GM19239 (cell line): ENCODE measurements around the gene MMP24.

Experiments
- DNase-seq: peaks from one replicate; pipeline ENCODE4 v3.0.0; 2011; ENCODE audit warnings: low spot score; ENCODE audit not compliant: insufficient read length
- FAIRE-seq: peaks from 2 replicates; lab custom pipeline; 2011; peaks lifted over from hg19 to GRCh38; lab: Jason Lieb, UNC

MMP24 gene

GRCh38 chr20:35275741-35276251 is 49.3 kb downstream of the MMP24 start:
- FAIRE-seq = no peak
- DNase-seq = no peak

DNA sequence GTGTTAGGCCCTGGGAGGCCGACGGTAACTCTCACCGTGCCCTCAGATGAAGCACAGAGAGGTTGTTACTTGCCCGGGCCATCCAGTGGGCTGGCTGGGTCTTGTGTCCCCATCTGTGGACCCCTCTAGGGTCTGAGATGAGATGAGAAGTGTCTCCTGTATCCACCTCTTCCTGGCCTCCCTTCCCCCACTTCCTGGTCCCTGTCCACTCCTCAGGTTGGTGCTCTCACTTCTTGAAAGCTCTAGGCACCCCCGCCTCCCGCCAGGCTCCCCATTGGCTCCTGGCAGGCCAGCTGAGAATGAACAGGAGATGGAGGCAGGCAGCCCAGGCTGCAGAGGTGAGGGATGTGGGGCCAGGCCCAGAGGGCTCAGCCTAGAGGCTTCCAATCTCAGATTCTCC is 49.9 kb downstream of the MMP24 start:
- no peak for DNase-seq
- FAIRE-seq = no peak

DNA sequence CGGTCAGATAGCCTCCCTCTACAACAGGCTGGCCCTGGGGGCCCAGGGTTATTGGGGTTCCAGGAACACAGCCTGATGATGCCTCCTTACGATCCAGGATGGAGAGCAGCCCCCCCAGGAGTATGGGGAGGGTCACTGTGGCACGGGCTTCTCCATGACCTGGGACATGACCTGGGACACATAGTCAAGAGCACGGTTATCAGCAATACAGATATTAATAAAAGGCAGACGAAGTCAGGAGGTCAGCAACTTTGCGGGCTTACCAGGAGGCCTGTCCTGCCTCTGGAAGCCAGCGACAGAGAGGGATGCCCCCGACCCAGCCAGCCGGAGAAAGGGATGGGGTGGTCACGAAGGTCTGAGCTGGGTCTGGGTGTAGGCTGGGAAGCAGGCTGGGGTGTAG is 50.6 kb downstream of the MMP24 start:
- FAIRE-seq (no peak), DNase-seq (no peak)

- peak; percentile 92 for DNase-seq
- peak; percentile 86 for FAIRE-seq
Observed at GRCh38 chr20:35277531-35278395, 51.3 kb downstream of the MMP24 start, which contains the start of gene MMP24OS. MMP24OS (minus strand) TSS chr20:35278122; CDS start chr20:35277929, 193 bp downstream.

DNA sequence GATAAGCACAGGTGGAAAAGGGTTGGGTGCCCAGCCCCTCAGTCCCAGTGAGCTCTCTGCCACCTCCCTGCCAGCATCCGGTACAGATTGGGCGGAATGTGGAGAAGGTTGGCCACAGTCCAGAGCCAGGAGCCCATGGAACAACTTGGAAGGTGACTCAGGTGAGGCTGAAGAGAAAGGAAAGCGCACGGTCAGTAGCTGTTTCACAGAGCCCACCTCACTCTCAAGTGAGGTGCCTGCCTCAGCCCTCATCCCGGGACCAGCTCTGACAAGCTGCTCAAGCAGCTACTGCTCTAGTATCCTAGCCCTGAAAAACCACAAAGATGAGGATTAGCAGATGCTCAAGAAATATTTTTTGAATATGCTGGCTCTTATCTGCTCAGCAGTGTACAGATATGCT is 52.5 kb downstream of the MMP24 start:
- DNase-seq = no peak
- no peak for FAIRE-seq

- FAIRE-seq = no peak
Observed at GRCh38 chr20:35279533-35280174, 53.2 kb downstream of the MMP24 start.

GRCh38 chr20:35280523-35280922 is 54.0 kb downstream of the MMP24 start:
- FAIRE-seq = no peak
- no peak for DNase-seq

More at GRCh38 chr20:35279533-35280174, 53.2 kb downstream of the MMP24 start:
- no peak for DNase-seq

- FAIRE-seq (no peak), DNase-seq (no peak)
Observed at GRCh38 chr20:35281506-35282101, 55.1 kb downstream of the MMP24 start.

- FAIRE-seq (no peak), DNase-seq (no peak)
Observed at GRCh38 chr20:35283441-35284266, 57.2 kb downstream of the MMP24 start.

DNA sequence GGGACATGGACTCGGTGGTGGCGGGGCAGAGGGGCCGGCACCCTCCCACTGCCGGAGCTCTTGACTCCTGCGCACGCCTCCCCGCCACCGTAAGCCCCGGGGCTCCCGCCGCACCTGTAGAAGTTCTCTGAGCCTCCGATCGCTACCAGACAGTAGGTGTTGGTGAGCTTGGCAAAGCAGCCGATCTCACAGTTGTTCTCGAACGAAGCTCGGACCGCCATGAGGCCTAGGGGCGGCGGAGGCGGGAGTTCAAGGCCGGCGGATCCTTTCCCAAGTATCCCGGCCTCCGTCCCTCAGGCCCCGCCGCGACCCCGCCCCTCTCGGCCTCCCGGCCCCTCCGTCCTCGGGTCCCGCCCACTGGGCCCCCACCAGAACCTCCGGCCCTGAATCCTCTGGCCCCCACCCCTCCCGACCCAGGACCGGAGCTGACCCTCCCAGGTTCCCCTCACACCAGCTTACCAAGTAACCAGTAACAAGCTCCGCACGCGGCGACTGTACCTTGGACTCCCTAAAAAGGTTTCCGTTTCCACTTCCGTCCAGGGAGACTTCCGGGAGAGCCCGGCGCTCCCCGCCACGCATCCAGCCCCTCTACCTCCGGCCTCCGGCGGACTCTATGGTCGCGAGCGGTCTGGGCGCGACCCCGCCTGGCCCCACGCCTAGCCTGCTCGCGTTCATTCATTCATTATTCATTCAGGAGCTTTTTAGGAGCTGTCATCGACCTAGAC is 57.9 kb downstream of the MMP24 start, which contains the start of gene EIF6:
Gene EIF6 (minus strand): TSS at position 506 of the 725 bp plus-strand sequence. CDS start 285 bp downstream, at position 221.
- DNase-seq (peak; percentile 97), FAIRE-seq (peak; percentile 79)

DNA sequence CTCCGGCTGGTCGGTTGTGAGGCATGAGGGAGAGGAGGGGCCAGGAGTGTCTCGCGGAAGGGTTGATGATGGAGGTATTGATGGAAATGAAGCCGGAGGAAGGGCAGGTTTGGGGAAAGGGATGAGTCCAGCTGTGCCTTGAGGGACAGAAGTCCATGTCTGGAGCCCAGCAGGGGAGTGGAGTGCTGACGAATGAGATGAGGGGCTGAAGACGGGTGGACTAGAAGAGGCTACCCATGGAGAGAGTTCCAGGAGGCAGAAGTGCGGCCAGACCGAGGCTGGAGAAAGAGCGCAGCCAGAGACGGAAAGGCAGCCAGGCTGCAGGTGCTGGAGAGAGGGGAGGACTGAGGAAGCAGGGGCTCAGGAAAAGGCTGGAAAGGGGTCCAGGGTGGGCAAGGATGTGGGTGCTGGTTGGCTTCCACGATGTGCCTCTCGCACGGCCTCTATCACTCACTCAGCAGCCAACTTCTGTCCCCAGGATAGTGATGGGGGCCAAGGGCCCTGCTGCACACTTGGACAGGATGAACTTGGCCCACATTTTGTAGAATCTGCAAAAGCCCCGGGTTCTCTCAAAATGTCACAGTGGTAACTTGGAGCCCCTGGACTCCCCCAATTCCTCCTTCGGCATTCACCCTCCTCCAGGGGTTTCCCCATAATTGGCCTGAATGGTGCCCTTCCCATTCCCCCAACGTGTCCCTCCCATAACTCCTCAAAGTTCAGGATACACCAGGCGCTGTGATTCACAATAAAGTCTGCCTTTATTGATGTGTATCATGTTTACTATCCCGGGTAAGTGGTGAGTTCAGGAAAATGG is 58.7 kb downstream of the MMP24 start:
- FAIRE-seq (no peak), DNase-seq (no peak)

DNA sequence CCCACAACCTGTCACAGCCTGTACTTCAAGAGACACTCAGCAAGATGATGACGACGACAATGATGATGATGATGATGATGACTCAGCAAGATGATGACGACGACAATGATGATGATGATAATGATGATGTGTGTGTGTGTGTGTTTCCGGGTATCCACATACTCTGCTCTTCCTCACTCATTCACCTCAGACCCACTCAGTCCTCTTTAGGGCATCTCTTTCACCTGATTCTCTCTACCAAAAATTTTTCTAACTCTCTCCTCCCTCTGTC is 59.3 kb downstream of the MMP24 start:
- DNase-seq = no peak
- peak; percentile 23 for FAIRE-seq

GRCh38 chr20:35286077-35286898 is 59.8 kb downstream of the MMP24 start:
- no peak for DNase-seq
- FAIRE-seq = no peak

GRCh38 chr20:35286899-35287508 is 60.5 kb downstream of the MMP24 start:
- DNase-seq = no peak
- FAIRE-seq = no peak

DNA sequence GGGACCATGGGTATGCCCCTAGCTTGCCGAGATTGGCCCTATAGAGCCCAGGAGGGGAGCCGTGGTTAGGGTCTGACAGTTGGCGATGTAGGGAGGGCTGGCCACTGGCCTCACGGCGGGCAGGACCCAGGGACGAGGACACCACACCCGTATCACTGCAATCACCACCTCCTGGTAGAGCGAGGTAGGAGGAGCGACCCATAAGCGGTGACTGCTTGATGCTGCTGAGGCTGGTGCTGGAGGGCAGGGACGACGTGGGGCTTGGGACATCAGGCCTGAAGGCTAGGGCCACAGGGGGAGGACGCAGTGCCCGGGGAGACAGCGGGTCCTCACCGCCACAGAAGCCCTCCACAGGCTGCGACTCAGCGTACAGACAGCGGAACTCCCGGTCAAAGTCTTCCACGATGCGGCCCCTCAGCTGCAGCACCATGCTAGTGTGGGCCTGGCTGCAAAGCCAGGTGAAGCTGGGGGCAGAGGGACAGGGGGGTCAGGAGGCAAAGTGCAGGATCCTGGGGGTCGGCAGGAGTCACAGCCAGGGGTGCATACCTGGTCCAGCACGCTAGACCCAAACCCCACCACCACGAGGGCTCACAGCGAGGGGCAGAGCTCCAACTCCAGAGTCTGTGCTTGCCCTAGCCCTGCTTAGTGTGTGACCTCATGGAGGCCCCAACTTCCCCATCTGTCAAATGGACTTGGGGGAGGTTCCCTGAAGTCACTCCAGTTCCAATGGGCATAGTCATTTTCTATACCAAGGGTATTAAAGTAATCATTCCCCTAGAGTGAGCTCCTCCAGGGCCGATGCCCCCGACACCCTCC is 61.2 kb downstream of the MMP24 start:
- no peak for FAIRE-seq

GRCh38 chr20:35288325-35289060 is 62.0 kb downstream of the MMP24 start:
- FAIRE-seq (no peak), DNase-seq (no peak)

More for the DNA sequence above, 61.2 kb downstream of the MMP24 start:
- DNase-seq = no peak
